HepG2 (cell line): ENCODE measurements around the gene SDK1. TPM values are rescaled to one million over a fixed set of nuclear protein-coding genes. Genes with fewer than 3 reads are reported as not detected.

Experiments
- ATAC-seq: fragments of 200-7000 bp; cut with Tn5 transposase; 3 replicates; pipeline ENCODE4 v1.9.1; 2020; ENCODE audit warnings: mild to moderate bottlenecking, moderate library complexity
- BruUV-seq: library from RNA; stranded (reverse); fragments of 400-500 nt; replicated peaks from 2 replicates; lab custom pipeline; 2021; lab: Mats Ljungman, UMichigan
- CTCF ChIA-PET: fragments of 300-600 bp; formaldehyde crosslinking; extraction: SDS; loops from one replicate; lab custom pipeline; 2021; ENCODE audit warnings: low total read pairs, inconsistent platforms, low intra/inter-chr PET ratio; lab: Yijun Ruan, JAX
- POLR2A ChIA-PET: fragments of 350-600 bp; sonication (Branson Sonifier 250); formaldehyde crosslinking; loops from one replicate; lab custom pipeline; 2020; ENCODE audit warnings: antibody characterized with exemption, inconsistent platforms; lab: Yijun Ruan, JAX
- DNase-seq: peaks from one replicate; pipeline ENCODE4 v3.0.0-alpha.2; 2015; ENCODE audit warnings: low spot score
- FAIRE-seq: peaks from 3 replicates; lab custom pipeline; 2011; peaks lifted over from hg19 to GRCh38; lab: Jason Lieb, UNC
- H2AFZ ChIP-seq: one replicate; pipeline ENCODE4 v1.6.1; 2011; ENCODE audit warnings: low read length, inconsistent platforms
- H3K27ac ChIP-seq: fragments of 300-600 bp; 3 replicates; pipeline ENCODE4 v1.8.0; 2011; ENCODE audit warnings: mixed run types, mild to moderate bottlenecking, mixed read lengths, low read length, inconsistent platforms; ENCODE audit not compliant: insufficient read depth; ENCODE audit errors: extremely low read length
- H3K27me3 ChIP-seq, 2 experiments: fragments of 200-600 bp in 1 of 2; 2 replicates in 1 of 2; 3 replicates in 1 of 2; pipeline versions ENCODE4 v1.6.0 to v1.8.0; 2011; ENCODE audit warnings: low read length in 2 of 2, mild to moderate bottlenecking in 2 of 2, moderate library complexity in 2 of 2, inconsistent platforms in 1 of 2; ENCODE audit not compliant: insufficient read depth in 2 of 2, control insufficient read depth in 1 of 2
- H3K36me3 ChIP-seq, 2 experiments: fragments of 200-600 bp in 1 of 2; replicated peaks in 1 of 2; 2 replicates in 1 of 2; 3 replicates in 1 of 2; pipeline versions ENCODE4 v1.5.1 to v1.8.0; 2011; ENCODE audit warnings: low read length in 2 of 2, inconsistent platforms in 1 of 2; ENCODE audit not compliant: insufficient read depth in 2 of 2, control insufficient read depth in 1 of 2
- H3K4me1 ChIP-seq: 2 replicates; pipeline ENCODE4 v1.5.1; 2012; ENCODE audit warnings: low read length, inconsistent platforms; ENCODE audit not compliant: insufficient read depth
- H3K4me2 ChIP-seq: 2 replicates; pipeline ENCODE4 v1.6.0; 2011; ENCODE audit warnings: low read depth, low read length, inconsistent platforms
- H3K4me3 ChIP-seq, 3 experiments: fragments of 200-600 bp in 1 of 3; sonication (generic), shearing (Covaris generic) in 1 of 3; replicated peaks in 1 of 3; 2 replicates each; pipeline ENCODE4 v1.5.1; 2011 to 2016; ENCODE audit warnings: low read length in 3 of 3, inconsistent platforms in 2 of 3, low read depth in 2 of 3, mild to moderate bottlenecking in 2 of 3, control low read depth in 1 of 3, mixed read lengths in 1 of 3; ENCODE audit not compliant: insufficient read depth in 1 of 3
- H3K79me2 ChIP-seq: one replicate; pipeline ENCODE4 v1.6.1; 2011; ENCODE audit warnings: low read length, inconsistent platforms; ENCODE audit not compliant: insufficient read depth
- H3K9ac ChIP-seq: 2 replicates; pipeline ENCODE4 v1.6.0; 2011; ENCODE audit warnings: mild to moderate bottlenecking, low read depth, low read length, inconsistent platforms; ENCODE audit not compliant: insufficient read depth
- H3K9me3 ChIP-seq: 2 replicates; pipeline ENCODE4 v1.5.1; 2012; ENCODE audit warnings: mild to moderate bottlenecking, low read length
- H4K20me1 ChIP-seq: 2 replicates; pipeline ENCODE4 v1.6.0; 2011; ENCODE audit warnings: inconsistent platforms, mild to moderate bottlenecking, low read length, moderate library complexity; ENCODE audit not compliant: insufficient read depth
- CENPX ChIP-seq: sonication (generic); formaldehyde crosslinking; IDR thresholded peaks from 2 replicates; pipeline ENCODE4 v1.9.0; 2021; ENCODE audit warnings: mild to moderate bottlenecking, missing genetic modification reagents, moderate library complexity
- GMEB2 ChIP-seq: IDR thresholded peaks from 2 replicates; pipeline ENCODE4 v1.6.1; 2016; ENCODE audit warnings: missing biosample characterization, missing genetic modification reagents, low read depth
- IRF9 ChIP-seq: sonication (generic); formaldehyde crosslinking; IDR thresholded peaks from 2 replicates; pipeline ENCODE4 v1.8.0; 2022; ENCODE audit warnings: missing genetic modification reagents, mild to moderate bottlenecking, borderline replicate concordance
- KMT2B ChIP-seq: IDR thresholded peaks from 2 replicates; pipeline ENCODE4 v1.6.1; 2016; ENCODE audit warnings: missing genetic modification reagents, missing compliant biosample characterization
- MEIS1 ChIP-seq: sonication (generic); formaldehyde crosslinking; IDR thresholded peaks from 2 replicates; pipeline ENCODE4 v1.9.0; 2021; ENCODE audit warnings: mild to moderate bottlenecking, missing genetic modification reagents, moderate library complexity, borderline replicate concordance
- SP2 ChIP-seq: sonication (generic); formaldehyde crosslinking; IDR thresholded peaks from 2 replicates; pipeline ENCODE4 v1.5.1; 2020; ENCODE audit warnings: mild to moderate bottlenecking, missing genetic modification reagents
- ZBTB21 ChIP-seq: sonication (generic); formaldehyde crosslinking; IDR thresholded peaks from 2 replicates; pipeline ENCODE4 v1.4.0; 2020; ENCODE audit warnings: missing genetic modification reagents
- ZFP36L1 ChIP-seq: sonication (generic); formaldehyde crosslinking; IDR thresholded peaks from 2 replicates; pipeline ENCODE4 v1.8.0; 2022; ENCODE audit warnings: mild to moderate bottlenecking, missing genetic modification reagents, moderate library complexity
- ZNF33B ChIP-seq: sonication (generic); formaldehyde crosslinking; IDR thresholded peaks from 2 replicates; pipeline ENCODE4 v1.5.1; 2020; ENCODE audit warnings: mild to moderate bottlenecking, missing genetic modification reagents
- ZNF788 ChIP-seq: sonication (generic); formaldehyde crosslinking; IDR thresholded peaks from 2 replicates; pipeline ENCODE4 v1.5.0; 2020; ENCODE audit warnings: mild to moderate bottlenecking, missing genetic modification reagents, borderline replicate concordance
- WGBS: methylation state at CpG from one replicate; pipeline ENCODE4 v1.1.6; 2017; ENCODE audit warnings: low lambda C conversion rate; 5-methylcytosine and 5-hydroxymethylcytosine counted together
- in situ Hi-C: cut with HindIII; loops from 2 replicates; pipeline ENCODE4 v1.10.0; 2017; ENCODE audit warnings: low pct_unique_long_range_greater_than_20kb; ENCODE audit not compliant: extremely low pct_ligation_motif_present
- intact Hi-C: fragments of 100-400 bp; cut with micrococcal nuclease; formaldehyde crosslinking; loops from one replicate; pipeline ENCODE4 v1.10.0; 2022; ENCODE audit not compliant: unreplicated experiment
- polyA plus RNA-seq, 8 experiments: library from polyadenylated mRNA; depleted of rRNA in 3 of 8; stranded (reverse) in 7 of 8; unstranded in 1 of 8; fragments of >200 nt; fragmentation: Illumina TruSeq in 4 of 8; extraction: Trizol in 4 of 8; gene quantifications; 2 replicates each; pipeline versions ENCODE4 v1.2.1 to v1.2.3, GENCODE V29; 2011 to 2016; ENCODE audit warnings: low read depth in 4 of 8, missing spikeins in 1 of 8, mixed read lengths in 1 of 8; ENCODE audit not compliant: insufficient read depth in 1 of 8
- total RNA-seq, 5 experiments: library from RNA; depleted of rRNA; stranded (reverse); fragments of >200 nt; fragmentation: Illumina TruSeq; extraction: Trizol; gene quantifications; 2 replicates each; pipeline ENCODE4 v1.2.3, GENCODE V29; 2016; ENCODE audit warnings: low read depth in 1 of 5

SDK1 gene
- total and polyA plus RNA-seq, 2 of the 13 experiments (the other 11 are each of a cell fraction or from before 2014, with no cell fraction given), result 0.35 to 2.4 TPM

- no peak for TF ChIP-seq IRF9 (CRISPR knock-in tag)
- TF ChIP-seq KMT2B (CRISPR knock-in tag), result no peak
- TF ChIP-seq ZNF788 (CRISPR knock-in tag), result no peak
- no peak for TF ChIP-seq SP2
- no peak for TF ChIP-seq MEIS1 (CRISPR knock-in tag)
- TF ChIP-seq ZNF33B (CRISPR knock-in tag), result no peak
- no peak for TF ChIP-seq CENPX
- TF ChIP-seq GMEB2, result no peak
- no peak for TF ChIP-seq ZBTB21 (CRISPR knock-in tag)
- TF ChIP-seq ZFP36L1 (CRISPR knock-in tag), result no peak
- WGBS, result 94% methylated on average over 1 of the region's 1 CpG
- Histone ChIP-seq H3K4me1 (peaks cover 6% of the 10 kb centered on the region; the same call in 1 of the 2 replicates), H3K9ac (no peak overlapping the region), H3K27ac (no peak overlapping the region), H3K4me3 (no peak overlapping the region), H3K9me3 (no peaks in the 10 kb centered on the region), H3K27me3 (no peaks in the 10 kb centered on the region), H4K20me1 (no peaks in the 10 kb centered on the region), H2AFZ (no peak overlapping the region), H3K36me3 (no peaks in the 10 kb centered on the region), H3K79me2 (no peaks in the 10 kb centered on the region), H3K4me2 (no peak overlapping the region)
- in situ Hi-C loops (no loop called here), intact Hi-C loops (loop anchor here (5.0 kb wide), 1 partner anchor 537 kb away; no protein-coding TSS in a partner anchor)
- CTCF ChIA-PET, result no interaction called here
- ATAC-seq (no peak), FAIRE-seq (no peak), DNase-seq (no peak)
- no TSS peak for BruUV-seq
- POLR2A ChIA-PET, result no interaction called here
Measured at GRCh38 chr7:3404501-3404900, 103.4 kb downstream of the SDK1 start.
